ENCODE data around the gene MPPED2. TPM values are rescaled to one million over a fixed set of nuclear protein-coding genes. Genes with fewer than 3 reads are reported as not detected.

MPPED2 gene
- total RNA-seq, 2 experiments from 2014 or later: 0.30 to 0.54 TPM

GRCh38 chr11:30521297-30522071 lies 64.7 kb downstream of the MPPED2 start:
- ChIA-PET CTCF (no interaction called here), POLR2A (no interaction called here)
- no peak overlapping the region for H3K27ac Mint-ChIP-seq

GRCh38 chr11:30513087-30513486 lies 73.1 kb downstream of the MPPED2 start:
- ChIA-PET CTCF (interaction anchor here (0.6 kb wide), 1 partner anchor 139 kb away, joined by 3 read pairs; no protein-coding TSS in a partner anchor), POLR2A (no interaction called here)
- DNase-seq (no peak), ATAC-seq (no peak)
- Mint-ChIP-seq H3K36me3 (ENCODE audit: low read depth) (no peaks in the 10 kb centered on the region), H3K27ac (no peak overlapping the region), H3K4me1 (peaks cover 2% of the 10 kb centered on the region), H3K4me3 (no peak overlapping the region), H3K9me3 (ENCODE audit: low read depth) (no peaks in the 10 kb centered on the region), H3K27me3 (peaks cover 19% of the 10 kb centered on the region)
- intact Hi-C loops (cut with DNase I, micrococcal nuclease): no loop called here

More at GRCh38 chr11:30521297-30522071, 64.7 kb downstream of the MPPED2 start:
- no peaks in the 10 kb centered on the region for H3K4me1 Mint-ChIP-seq
- intact Hi-C loops (cut with DNase I, micrococcal nuclease): no loop called here
- H3K4me3 Mint-ChIP-seq: no peak overlapping the region
- H3K27me3 Mint-ChIP-seq: peaks cover 7% of the 10 kb centered on the region
- ATAC-seq: no peak
- no peaks in the 10 kb centered on the region for H3K36me3 Mint-ChIP-seq (ENCODE audit: low read depth)
- no peaks in the 10 kb centered on the region for H3K9me3 Mint-ChIP-seq (ENCODE audit: low read depth)
- DNase-seq: no peak

GRCh38 chr11:30511408-30511807 lies 74.7 kb downstream of the MPPED2 start:
- H3K4me3 Mint-ChIP-seq: no peak overlapping the region
- DNase-seq: no peak
- peaks cover 12% of the 10 kb centered on the region for H3K27me3 Mint-ChIP-seq
- CTCF ChIA-PET: no interaction called here
- H3K36me3 Mint-ChIP-seq (ENCODE audit: low read depth): no peaks in the 10 kb centered on the region
- H3K9me3 Mint-ChIP-seq (ENCODE audit: low read depth): no peaks in the 10 kb centered on the region
- POLR2A ChIA-PET: no interaction called here
- no peak overlapping the region for H3K27ac Mint-ChIP-seq
- H3K4me1 Mint-ChIP-seq: peaks cover 2% of the 10 kb centered on the region
- intact Hi-C loops (cut with DNase I, micrococcal nuclease): no loop called here
- no peak for ATAC-seq

- no peak for DNase-seq
- Mint-ChIP-seq H3K4me1 (peaks cover 2% of the 10 kb centered on the region), H3K27me3 (peaks cover 12% of the 10 kb centered on the region), H3K27ac (no peak overlapping the region), H3K36me3 (ENCODE audit: low read depth) (no peaks in the 10 kb centered on the region), H3K9me3 (ENCODE audit: low read depth) (no peaks in the 10 kb centered on the region), H3K4me3 (no peak overlapping the region)
- ATAC-seq: no peak
- intact Hi-C loops (cut with DNase I, micrococcal nuclease): no loop called here
- POLR2A ChIA-PET: no interaction called here
- CTCF ChIA-PET: no interaction called here
These were observed 75.4 kb downstream of the MPPED2 start for GRCh38 chr11:30510750-30511149.

GRCh38 chr11:30509364-30509763 lies 76.8 kb downstream of the MPPED2 start:
- H3K27ac Mint-ChIP-seq: no peak overlapping the region
- peaks cover 14% of the 10 kb centered on the region for H3K27me3 Mint-ChIP-seq
- no peak overlapping the region for H3K4me3 Mint-ChIP-seq
- ChIA-PET CTCF (no interaction called here), POLR2A (no interaction called here)
- H3K4me1 Mint-ChIP-seq: peaks cover 2% of the 10 kb centered on the region
- DNase-seq (no peak), ATAC-seq (no peak)
- intact Hi-C loops (cut with DNase I, micrococcal nuclease): no loop called here
- no peaks in the 10 kb centered on the region for H3K9me3 Mint-ChIP-seq (ENCODE audit: low read depth)
- no peaks in the 10 kb centered on the region for H3K36me3 Mint-ChIP-seq (ENCODE audit: low read depth)

- intact Hi-C loops (cut with DNase I, micrococcal nuclease): no loop called here
- peaks cover 9% of the 10 kb centered on the region for H3K27me3 Mint-ChIP-seq
These were observed 77.6 kb downstream of the MPPED2 start for GRCh38 chr11:30508594-30508993.

GRCh38 chr11:30505603-30506002 lies 80.5 kb downstream of the MPPED2 start:
- ATAC-seq: no peak
- ChIA-PET CTCF (no interaction called here), POLR2A (no interaction called here)
- H3K9me3 Mint-ChIP-seq (ENCODE audit: low read depth): no peaks in the 10 kb centered on the region
- no peak overlapping the region for H3K4me3 Mint-ChIP-seq
- H3K4me1 Mint-ChIP-seq: no peaks in the 10 kb centered on the region
- H3K27ac Mint-ChIP-seq: no peak overlapping the region
- H3K36me3 Mint-ChIP-seq (ENCODE audit: low read depth): no peaks in the 10 kb centered on the region
- intact Hi-C loops (cut with DNase I, micrococcal nuclease): no loop called here
- DNase-seq: no peak
- peaks cover 7% of the 10 kb centered on the region for H3K27me3 Mint-ChIP-seq

More at GRCh38 chr11:30508594-30508993, 77.6 kb downstream of the MPPED2 start:
- CTCF ChIA-PET: no interaction called here
- peaks cover 2% of the 10 kb centered on the region for H3K4me1 Mint-ChIP-seq
- ATAC-seq (no peak), DNase-seq (no peak)
- H3K27ac Mint-ChIP-seq: no peak overlapping the region
- POLR2A ChIA-PET: no interaction called here
- H3K36me3 Mint-ChIP-seq (ENCODE audit: low read depth): no peaks in the 10 kb centered on the region
- no peak overlapping the region for H3K4me3 Mint-ChIP-seq
- H3K9me3 Mint-ChIP-seq (ENCODE audit: low read depth): no peaks in the 10 kb centered on the region

GRCh38 chr11:30504468-30504867 lies 81.7 kb downstream of the MPPED2 start:
- no peak for ATAC-seq
- CTCF ChIA-PET: no interaction called here
- Mint-ChIP-seq H3K27ac (no peak overlapping the region), H3K4me1 (no peaks in the 10 kb centered on the region), H3K4me3 (no peak overlapping the region), H3K27me3 (peaks cover 4% of the 10 kb centered on the region), H3K9me3 (ENCODE audit: low read depth) (no peaks in the 10 kb centered on the region), H3K36me3 (ENCODE audit: low read depth) (no peaks in the 10 kb centered on the region)
- intact Hi-C loops (cut with DNase I, micrococcal nuclease): no loop called here
- DNase-seq: no peak
- POLR2A ChIA-PET: no interaction called here

GRCh38 chr11:30503156-30503555 lies 83.0 kb downstream of the MPPED2 start:
- H3K36me3 Mint-ChIP-seq (ENCODE audit: low read depth): no peaks in the 10 kb centered on the region
- H3K4me1 Mint-ChIP-seq: no peaks in the 10 kb centered on the region
- H3K4me3 Mint-ChIP-seq: no peak overlapping the region
- intact Hi-C loops (cut with DNase I, micrococcal nuclease): no loop called here
- ATAC-seq (no peak), DNase-seq (no peak)
- H3K9me3 Mint-ChIP-seq (ENCODE audit: low read depth): no peaks in the 10 kb centered on the region
- H3K27ac Mint-ChIP-seq: no peak overlapping the region
- CTCF ChIA-PET: no interaction called here
- peaks cover 4% of the 10 kb centered on the region for H3K27me3 Mint-ChIP-seq
- POLR2A ChIA-PET: no interaction called here

GRCh38 chr11:30502305-30502704 lies 83.8 kb downstream of the MPPED2 start:
- no peaks in the 10 kb centered on the region for H3K9me3 Mint-ChIP-seq (ENCODE audit: low read depth)
- intact Hi-C loops (cut with DNase I, micrococcal nuclease): no loop called here
- no peaks in the 10 kb centered on the region for H3K36me3 Mint-ChIP-seq (ENCODE audit: low read depth)
- ChIA-PET CTCF (no interaction called here), POLR2A (no interaction called here)
- ATAC-seq: no peak
- DNase-seq: no peak
- H3K27ac Mint-ChIP-seq: no peak overlapping the region
- H3K4me3 Mint-ChIP-seq: no peak overlapping the region
- peaks cover 4% of the 10 kb centered on the region for H3K27me3 Mint-ChIP-seq
- no peaks in the 10 kb centered on the region for H3K4me1 Mint-ChIP-seq

GRCh38 chr11:30501744-30502143 lies 84.4 kb downstream of the MPPED2 start:
- DNase-seq (no peak), ATAC-seq (no peak)
- intact Hi-C loops (cut with DNase I, micrococcal nuclease): no loop called here
- Mint-ChIP-seq H3K4me3 (no peak overlapping the region), H3K27ac (no peak overlapping the region), H3K4me1 (no peaks in the 10 kb centered on the region), H3K9me3 (ENCODE audit: low read depth) (no peaks in the 10 kb centered on the region), H3K36me3 (ENCODE audit: low read depth) (no peaks in the 10 kb centered on the region), H3K27me3 (peaks cover 4% of the 10 kb centered on the region)
- ChIA-PET POLR2A (no interaction called here), CTCF (interaction anchor here (0.6 to 0.8 kb wide), 2 partner anchors 21 to 81 kb away, joined by 3 read pairs; no protein-coding TSS in a partner anchor)

GRCh38 chr11:30499940-30500339 lies 86.2 kb downstream of the MPPED2 start:
- ChIA-PET POLR2A (no interaction called here), CTCF (no interaction called here)
- no peaks in the 10 kb centered on the region for H3K36me3 Mint-ChIP-seq (ENCODE audit: low read depth)
- no peaks in the 10 kb centered on the region for H3K9me3 Mint-ChIP-seq (ENCODE audit: low read depth)
- H3K27ac Mint-ChIP-seq: no peak overlapping the region
- intact Hi-C loops (cut with DNase I, micrococcal nuclease): no loop called here
- ATAC-seq: no peak
- H3K4me1 Mint-ChIP-seq: no peaks in the 10 kb centered on the region
- H3K4me3 Mint-ChIP-seq: no peak overlapping the region
- H3K27me3 Mint-ChIP-seq: peaks cover 3% of the 10 kb centered on the region
- DNase-seq: no peak
